ENCODE measurements around the gene ACVR1B. TPM values are rescaled to one million over a fixed set of nuclear protein-coding genes. Genes with fewer than 3 reads are reported as not detected.

ACVR1B gene
- total and polyA plus RNA-seq, 9 of the 15 experiments (the other 6 are each of a cell fraction or from before 2014, with no cell fraction given) = 0.97 to 15.1 (median 6.8) TPM

DNA sequence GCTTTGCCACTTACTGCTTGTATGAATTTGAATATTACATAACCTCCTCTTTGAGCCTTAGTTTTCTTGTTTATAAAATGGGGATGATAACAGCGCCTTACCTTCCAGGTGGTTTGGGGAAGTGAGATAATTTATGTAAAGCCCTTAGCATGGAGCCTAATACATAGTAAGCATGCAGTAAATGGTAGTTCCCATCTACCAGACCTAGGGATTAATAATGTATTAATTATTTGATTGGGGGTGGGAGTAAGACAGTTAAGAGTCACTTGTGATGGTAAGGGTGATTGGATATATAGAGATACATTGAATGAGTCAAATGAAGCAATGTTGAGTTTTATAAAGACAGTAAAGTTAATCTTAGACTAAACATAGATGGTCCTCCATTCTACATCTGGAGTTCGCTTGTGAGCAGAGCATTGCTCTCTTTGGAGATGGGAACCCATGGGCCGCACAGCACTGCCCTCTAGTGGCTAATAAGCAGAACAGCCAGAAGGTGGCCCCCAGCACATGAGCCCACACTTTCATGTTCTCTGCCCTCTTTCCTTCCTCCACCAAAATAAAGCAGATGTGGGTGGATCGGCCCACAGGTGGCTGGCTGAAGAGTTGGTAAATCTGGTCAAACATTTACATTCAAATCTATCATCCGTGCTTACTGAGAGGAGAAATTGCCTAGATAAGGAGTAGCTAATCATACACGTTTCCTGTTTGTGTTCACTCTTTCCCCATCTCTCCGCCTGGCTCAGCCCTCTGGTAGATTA, 28.7 kb downstream of the ACVR1B start (continued):
- TF ChIP-seq, protein P1, sequence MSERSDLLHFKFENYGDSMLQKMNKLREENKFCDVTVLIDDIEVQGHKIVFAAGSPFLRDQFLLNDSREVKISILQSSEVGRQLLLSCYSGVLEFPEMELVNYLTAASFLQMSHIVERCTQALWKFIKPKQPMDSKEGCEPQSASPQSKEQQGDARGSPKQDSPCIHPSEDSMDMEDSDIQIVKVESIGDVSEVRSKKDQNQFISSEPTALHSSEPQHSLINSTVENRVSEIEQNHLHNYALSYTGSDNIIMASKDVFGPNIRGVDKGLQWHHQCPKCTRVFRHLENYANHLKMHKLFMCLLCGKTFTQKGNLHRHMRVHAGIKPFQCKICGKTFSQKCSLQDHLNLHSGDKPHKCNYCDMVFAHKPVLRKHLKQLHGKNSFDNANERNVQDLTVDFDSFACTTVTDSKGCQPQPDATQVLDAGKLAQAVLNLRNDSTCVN (CRISPR knock-in tag; IDR thresholded peaks at IDR 0.05) = no peak
- TF ChIP-seq SMC3 (conservative IDR thresholded peaks at IDR 0.05; ENCODE audit: insufficient read depth, low read depth, low read length) = peak; percentile 84
- no peak for TF ChIP-seq TEAD4 (IDR thresholded peaks at IDR 0.05; ENCODE audit: low read length)
- TF ChIP-seq TEAD4 (CRISPR knock-in tag; IDR thresholded peaks at IDR 0.05; ENCODE audit: borderline replicate concordance) = no peak
- no peak for TF ChIP-seq DDX20 (tag; IDR thresholded peaks at IDR 0.05; ENCODE audit: low read depth)
- TF ChIP-seq, protein P2, sequence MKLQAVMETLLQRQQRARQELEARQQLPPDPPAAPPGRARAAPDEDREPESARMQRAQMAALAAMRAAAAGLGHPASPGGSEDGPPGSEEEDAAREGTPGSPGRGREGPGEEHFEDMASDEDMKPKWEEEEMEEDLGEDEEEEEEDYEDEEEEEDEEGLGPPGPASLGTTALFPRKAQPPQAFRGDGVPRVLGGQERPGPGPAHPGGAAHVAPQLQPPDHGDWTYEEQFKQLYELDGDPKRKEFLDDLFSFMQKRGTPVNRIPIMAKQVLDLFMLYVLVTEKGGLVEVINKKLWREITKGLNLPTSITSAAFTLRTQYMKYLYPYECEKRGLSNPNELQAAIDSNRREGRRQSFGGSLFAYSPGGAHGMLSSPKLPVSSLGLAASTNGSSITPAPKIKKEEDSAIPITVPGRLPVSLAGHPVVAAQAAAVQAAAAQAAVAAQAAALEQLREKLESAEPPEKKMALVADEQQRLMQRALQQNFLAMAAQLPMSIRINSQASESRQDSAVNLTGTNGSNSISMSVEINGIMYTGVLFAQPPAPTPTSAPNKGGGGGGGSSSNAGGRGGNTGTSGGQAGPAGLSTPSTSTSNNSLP (IDR thresholded peaks at IDR 0.05; ENCODE audit: borderline replicate concordance, low read depth, low read length) = no peak
- peak in 1 of 2 experiments; percentile 60; a peak in 2 of 4 replicates for TF ChIP-seq MAZ (CRISPR knock-in tag; conservative IDR thresholded peaks at IDR 0.05 in 1 of 2, IDR thresholded peaks at IDR 0.05 in 1 of 2)
- TF ChIP-seq, protein P3, sequence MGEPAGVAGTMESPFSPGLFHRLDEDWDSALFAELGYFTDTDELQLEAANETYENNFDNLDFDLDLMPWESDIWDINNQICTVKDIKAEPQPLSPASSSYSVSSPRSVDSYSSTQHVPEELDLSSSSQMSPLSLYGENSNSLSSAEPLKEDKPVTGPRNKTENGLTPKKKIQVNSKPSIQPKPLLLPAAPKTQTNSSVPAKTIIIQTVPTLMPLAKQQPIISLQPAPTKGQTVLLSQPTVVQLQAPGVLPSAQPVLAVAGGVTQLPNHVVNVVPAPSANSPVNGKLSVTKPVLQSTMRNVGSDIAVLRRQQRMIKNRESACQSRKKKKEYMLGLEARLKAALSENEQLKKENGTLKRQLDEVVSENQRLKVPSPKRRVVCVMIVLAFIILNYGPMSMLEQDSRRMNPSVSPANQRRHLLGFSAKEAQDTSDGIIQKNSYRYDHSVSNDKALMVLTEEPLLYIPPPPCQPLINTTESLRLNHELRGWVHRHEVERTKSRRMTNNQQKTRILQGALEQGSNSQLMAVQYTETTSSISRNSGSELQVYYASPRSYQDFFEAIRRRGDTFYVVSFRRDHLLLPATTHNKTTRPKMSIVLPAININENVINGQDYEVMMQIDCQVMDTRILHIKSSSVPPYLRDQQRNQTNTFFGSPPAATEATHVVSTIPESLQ (CRISPR knock-in tag; IDR thresholded peaks at IDR 0.05) = 0 out of 2 replicates have a peak, but pooled peaks have one; percentile 56
- peak; percentile 17; the same call in 1 of the 2 replicates for TF ChIP-seq HMBOX1 (IDR thresholded peaks at IDR 0.05)
- no peak for TF ChIP-seq IRF9 (tag; IDR thresholded peaks at IDR 0.05)
